Caco-2 (cell line): Measurements from ENCODE around the gene LGALS8. TPM values are rescaled to one million over a fixed set of nuclear protein-coding genes. Genes with fewer than 3 reads are reported as not detected.

Experiments
- BruUV-seq: library from RNA; stranded (reverse); fragments of 400-500 nt; replicated peaks from 2 replicates; lab custom pipeline; 2021; lab: Mats Ljungman, UMichigan
- CTCF ChIA-PET: fragments of 300-600 bp; sonication (Branson Sonifier 250); formaldehyde crosslinking; loops from one replicate; lab custom pipeline; 2022; ENCODE audit warnings: antibody characterized with exemption; lab: Charles Lee
- POLR2A ChIA-PET: fragments of 300-600 bp; sonication (Branson Sonifier 250); formaldehyde crosslinking; loops from one replicate; lab custom pipeline; 2022; ENCODE audit warnings: antibody characterized with exemption; lab: Charles Lee
- DNase-seq, 2 experiments: peaks; one replicate each; pipeline versions ENCODE4 v3.0.0 to v3.0.0-alpha.2; 2020 to 2022
- H3K27me3 ChIP-seq: replicated peaks from 2 replicates; pipeline ENCODE4 v1.6.0; 2011; ENCODE audit warnings: low read length; ENCODE audit not compliant: control insufficient read depth, insufficient read depth
- H3K36me3 ChIP-seq: 2 replicates; pipeline ENCODE4 v1.5.1; 2011; ENCODE audit warnings: low read length; ENCODE audit not compliant: control insufficient read depth, insufficient read depth
- H3K4me1 ChIP-seq: fragments of 250-450 bp; sonication (Bioruptor Pico); 2 replicates; pipeline ENCODE4 v1.5.1; 2020; ENCODE audit warnings: mild to moderate bottlenecking
- H3K4me3 ChIP-seq: 2 replicates; pipeline ENCODE4 v1.5.1; 2011; ENCODE audit warnings: low read depth, mild to moderate bottlenecking, control low read depth, low read length
- H3K9me3 ChIP-seq: fragments of 250-450 bp; sonication (Bioruptor Pico); 2 replicates; pipeline ENCODE4 v1.5.1; 2020; ENCODE audit warnings: mild to moderate bottlenecking, moderate library complexity
- H3K27ac Mint-ChIP-seq: one replicate; pipeline ENCODE4 v1.8.0; 2022; ENCODE audit warnings: mixed read lengths; ENCODE audit not compliant: unreplicated experiment
- H3K27me3 Mint-ChIP-seq: one replicate; pipeline ENCODE4 v1.8.0; 2022; ENCODE audit warnings: mixed read lengths; ENCODE audit not compliant: insufficient read depth, unreplicated experiment
- H3K36me3 Mint-ChIP-seq: one replicate; pipeline ENCODE4 v1.8.0; 2022; ENCODE audit warnings: mild to moderate bottlenecking, mixed read lengths; ENCODE audit not compliant: insufficient read depth, unreplicated experiment
- H3K4me1 Mint-ChIP-seq: one replicate; pipeline ENCODE4 v1.8.0; 2022; ENCODE audit warnings: low read depth, mixed read lengths; ENCODE audit not compliant: unreplicated experiment
- H3K4me3 Mint-ChIP-seq: one replicate; pipeline ENCODE4 v1.8.0; 2022; ENCODE audit warnings: mild to moderate bottlenecking, moderate library complexity, mixed read lengths; ENCODE audit not compliant: unreplicated experiment
- H3K9me3 Mint-ChIP-seq: one replicate; pipeline ENCODE4 v1.8.0; 2022; ENCODE audit warnings: mixed read lengths; ENCODE audit not compliant: unreplicated experiment
- intact Hi-C: fragments of 100-400 bp; cut with micrococcal nuclease; formaldehyde crosslinking; loops from one replicate; pipeline ENCODE4 v1.10.0; 2022; ENCODE audit not compliant: unreplicated experiment
- total RNA-seq: library from RNA; stranded (reverse); gene quantifications from 2 replicates; pipeline ENCODE4 v1.2.3, GENCODE V29; 2022
- TF ChIP-seq, protein P1 (sequence below), 2 experiments: fragments of 200-600 bp in 1 of 2; IDR thresholded peaks; 1 replicate in 1 of 2; 2 replicates in 1 of 2; pipeline versions ENCODE4 v1.5.1 to v1.8.0; 2011 to 2022; ENCODE audit warnings: antibody characterized with exemption in 1 of 2, control low read depth in 1 of 2, inconsistent platforms in 1 of 2, low read depth in 1 of 2, low read length in 1 of 2, mild to moderate bottlenecking in 1 of 2, moderate library complexity in 1 of 2; ENCODE audit not compliant: insufficient read depth in 1 of 2, severe bottlenecking in 1 of 2, unreplicated experiment in 1 of 2

Gene LGALS8
- total RNA-seq, 1 experiment from 2014 or later, result 72.3 TPM

DNA sequence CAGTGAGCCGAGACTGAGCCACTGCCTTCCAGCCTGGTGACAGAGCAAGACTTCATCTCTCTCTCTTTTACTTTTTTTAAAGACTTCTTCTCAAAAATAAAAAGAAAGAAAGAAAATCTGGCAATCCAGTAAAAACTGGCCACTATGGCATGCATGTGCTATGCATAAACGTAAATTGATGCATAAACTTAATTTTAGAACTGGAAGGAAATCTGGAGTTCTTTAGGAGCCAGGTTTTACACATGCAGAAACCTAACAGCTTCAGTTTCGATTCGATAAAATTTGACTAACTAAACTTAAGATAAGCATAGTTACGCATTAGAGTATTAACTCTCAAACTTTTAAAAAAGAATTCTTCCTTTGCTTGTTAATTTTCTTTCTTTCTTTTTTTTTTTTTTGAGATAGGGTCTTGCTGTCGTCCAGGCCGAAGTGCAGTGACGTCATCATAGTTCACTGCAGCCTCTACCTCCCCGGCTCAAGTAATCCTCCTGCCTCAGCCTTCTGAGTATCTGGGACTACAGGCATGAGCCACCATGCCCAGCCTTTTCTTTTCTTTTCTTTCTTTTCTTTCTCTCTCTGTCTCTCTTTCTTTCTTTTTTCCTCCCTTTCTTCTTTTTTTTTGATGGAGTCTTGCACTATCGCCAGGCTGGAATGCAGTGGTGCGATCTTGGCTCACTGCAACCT lies 11.9 kb upstream of the LGALS8 start:
- Mint-ChIP-seq H3K27ac (no peak overlapping the region), H3K4me3 (no peak overlapping the region), H3K9me3 (no peaks in the 10 kb centered on the region), H3K36me3 (no peaks in the 10 kb centered on the region), H3K27me3 (no peaks in the 10 kb centered on the region), H3K4me1 (peaks cover 61% of the 10 kb centered on the region)
- TF ChIP-seq, protein P1, sequence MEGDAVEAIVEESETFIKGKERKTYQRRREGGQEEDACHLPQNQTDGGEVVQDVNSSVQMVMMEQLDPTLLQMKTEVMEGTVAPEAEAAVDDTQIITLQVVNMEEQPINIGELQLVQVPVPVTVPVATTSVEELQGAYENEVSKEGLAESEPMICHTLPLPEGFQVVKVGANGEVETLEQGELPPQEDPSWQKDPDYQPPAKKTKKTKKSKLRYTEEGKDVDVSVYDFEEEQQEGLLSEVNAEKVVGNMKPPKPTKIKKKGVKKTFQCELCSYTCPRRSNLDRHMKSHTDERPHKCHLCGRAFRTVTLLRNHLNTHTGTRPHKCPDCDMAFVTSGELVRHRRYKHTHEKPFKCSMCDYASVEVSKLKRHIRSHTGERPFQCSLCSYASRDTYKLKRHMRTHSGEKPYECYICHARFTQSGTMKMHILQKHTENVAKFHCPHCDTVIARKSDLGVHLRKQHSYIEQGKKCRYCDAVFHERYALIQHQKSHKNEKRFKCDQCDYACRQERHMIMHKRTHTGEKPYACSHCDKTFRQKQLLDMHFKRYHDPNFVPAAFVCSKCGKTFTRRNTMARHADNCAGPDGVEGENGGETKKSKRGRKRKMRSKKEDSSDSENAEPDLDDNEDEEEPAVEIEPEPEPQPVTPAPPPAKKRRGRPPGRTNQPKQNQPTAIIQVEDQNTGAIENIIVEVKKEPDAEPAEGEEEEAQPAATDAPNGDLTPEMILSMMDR (IDR thresholded peaks at IDR 0.05; ENCODE audit: insufficient read depth in 1 of 2, low read depth in 1 of 2, low read length in 1 of 2, severe bottlenecking in 1 of 2, unreplicated experiment in 1 of 2), result no peak
- no peak for DNase-seq
- H3K4me1 ChIP-seq, result peaks cover 63% of the 10 kb centered on the region
- no peak overlapping the region for H3K4me3 ChIP-seq
- BruUV-seq, result no TSS peak
- intact Hi-C loops, result no loop called here
- H3K36me3 ChIP-seq, result no peaks in the 10 kb centered on the region
- H3K9me3 ChIP-seq, result no peaks in the 10 kb centered on the region
- H3K27me3 ChIP-seq, result no peaks in the 10 kb centered on the region
- CTCF ChIA-PET, result no interaction called here
- POLR2A ChIA-PET, result no interaction called here

GRCh38 chr1:236514703-236515442 lies 8.9 kb upstream of the LGALS8 start:
- no peak overlapping the region for H3K4me3 ChIP-seq
- BruUV-seq, result no TSS peak
- H3K9me3 Mint-ChIP-seq, result no peaks in the 10 kb centered on the region

GRCh38 chr1:236515443-236515958 lies 8.3 kb upstream of the LGALS8 start:
- ChIA-PET CTCF (interaction anchor here (0.8 kb wide), 1 partner anchor 12 kb away, joined by 3 read pairs; no protein-coding TSS in a partner anchor), POLR2A (interaction anchor here (0.6 to 3.0 kb wide), 2 partner anchors 12 to 116 kb away, joined by 3 to 30 read pairs; no protein-coding TSS in a partner anchor)
- Histone ChIP-seq H3K27me3 (no peaks in the 10 kb centered on the region), H3K4me3 (no peak overlapping the region), H3K4me1 (peaks cover 36% of the 10 kb centered on the region), H3K36me3 (no peaks in the 10 kb centered on the region), H3K9me3 (no peaks in the 10 kb centered on the region)
- Mint-ChIP-seq H3K4me1 (peaks cover 54% of the 10 kb centered on the region), H3K27me3 (no peaks in the 10 kb centered on the region), H3K9me3 (no peaks in the 10 kb centered on the region), H3K36me3 (no peaks in the 10 kb centered on the region), H3K27ac (peak overlapping the region; percentile 79), H3K4me3 (no peak overlapping the region)
- intact Hi-C loops, result no loop called here
- TF ChIP-seq, protein P1 (IDR thresholded peaks at IDR 0.05; ENCODE audit: insufficient read depth in 1 of 2, low read depth in 1 of 2, low read length in 1 of 2, severe bottlenecking in 1 of 2, unreplicated experiment in 1 of 2), result no peak
- DNase-seq, result no peak
- BruUV-seq, result no TSS peak

More at GRCh38 chr1:236514703-236515442, 8.9 kb upstream of the LGALS8 start:
- ChIA-PET CTCF (interaction anchor here (0.8 kb wide), 1 partner anchor 12 kb away, joined by 3 read pairs; no protein-coding TSS in a partner anchor), POLR2A (interaction anchor here (0.6 to 3.0 kb wide), 2 partner anchors 12 to 115 kb away, joined by 3 to 30 read pairs; no protein-coding TSS in a partner anchor)
- Histone ChIP-seq H3K4me1 (peaks cover 43% of the 10 kb centered on the region), H3K27me3 (no peaks in the 10 kb centered on the region), H3K36me3 (no peaks in the 10 kb centered on the region), H3K9me3 (no peaks in the 10 kb centered on the region)
- intact Hi-C loops, result no loop called here
- Mint-ChIP-seq H3K27ac (peak overlapping the region; percentile 79), H3K4me3 (no peak overlapping the region), H3K27me3 (no peaks in the 10 kb centered on the region), H3K4me1 (peaks cover 56% of the 10 kb centered on the region), H3K36me3 (no peaks in the 10 kb centered on the region)
- peak in 1 of 2 experiments; percentile 35 for DNase-seq
- TF ChIP-seq, protein P1 (IDR thresholded peaks at IDR 0.05; ENCODE audit: insufficient read depth in 1 of 2, low read depth in 1 of 2, low read length in 1 of 2, severe bottlenecking in 1 of 2, unreplicated experiment in 1 of 2), result no peak
